Cardiac fibroblast (primary cell): Measurements from ENCODE around the gene TMEFF2.

Experiments
- DNase-seq, 2 donors: peaks; one replicate each; pipeline versions ENCODE4 v3.0.0 to v3.0.0-alpha.2; 2010; ENCODE audit warnings: low read depth in 2 of 2
- H3K4me3 ChIP-seq, 2 donors: replicated peaks in 1 of 2; 1 replicate in 1 of 2; 2 replicates in 1 of 2; pipeline ENCODE4 v1.5.1; 2011; ENCODE audit warnings: low read depth in 2 of 2, low read length in 2 of 2, mild to moderate bottlenecking in 2 of 2, moderate library complexity in 1 of 2
- TF ChIP-seq, protein P1 (sequence below): IDR thresholded peaks from one replicate; pipeline ENCODE4 v1.5.1; 2011; ENCODE audit warnings: low read depth, mild to moderate bottlenecking, low read length, inconsistent platforms

TMEFF2 gene

DNA sequence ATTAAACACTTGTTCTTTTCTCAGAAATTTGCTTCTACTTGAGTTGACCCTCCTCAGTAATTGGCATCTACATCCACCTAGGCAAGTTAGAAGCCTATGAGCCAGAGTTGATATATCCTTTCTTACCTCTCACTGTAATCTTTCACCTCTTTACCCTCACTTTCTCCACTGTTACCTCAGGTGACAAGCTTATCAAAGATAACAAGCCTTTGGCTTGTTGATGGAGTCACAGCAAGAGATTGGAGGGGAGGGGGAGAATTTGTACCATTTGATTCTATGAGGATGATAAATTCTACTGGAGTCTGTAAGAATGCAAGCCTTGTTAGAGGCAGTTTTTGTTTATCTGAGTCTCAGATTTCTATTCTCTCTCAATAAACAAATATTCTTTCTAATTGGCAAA lies 176.9 kb downstream of the TMEFF2 start:
- TF ChIP-seq, protein P1, sequence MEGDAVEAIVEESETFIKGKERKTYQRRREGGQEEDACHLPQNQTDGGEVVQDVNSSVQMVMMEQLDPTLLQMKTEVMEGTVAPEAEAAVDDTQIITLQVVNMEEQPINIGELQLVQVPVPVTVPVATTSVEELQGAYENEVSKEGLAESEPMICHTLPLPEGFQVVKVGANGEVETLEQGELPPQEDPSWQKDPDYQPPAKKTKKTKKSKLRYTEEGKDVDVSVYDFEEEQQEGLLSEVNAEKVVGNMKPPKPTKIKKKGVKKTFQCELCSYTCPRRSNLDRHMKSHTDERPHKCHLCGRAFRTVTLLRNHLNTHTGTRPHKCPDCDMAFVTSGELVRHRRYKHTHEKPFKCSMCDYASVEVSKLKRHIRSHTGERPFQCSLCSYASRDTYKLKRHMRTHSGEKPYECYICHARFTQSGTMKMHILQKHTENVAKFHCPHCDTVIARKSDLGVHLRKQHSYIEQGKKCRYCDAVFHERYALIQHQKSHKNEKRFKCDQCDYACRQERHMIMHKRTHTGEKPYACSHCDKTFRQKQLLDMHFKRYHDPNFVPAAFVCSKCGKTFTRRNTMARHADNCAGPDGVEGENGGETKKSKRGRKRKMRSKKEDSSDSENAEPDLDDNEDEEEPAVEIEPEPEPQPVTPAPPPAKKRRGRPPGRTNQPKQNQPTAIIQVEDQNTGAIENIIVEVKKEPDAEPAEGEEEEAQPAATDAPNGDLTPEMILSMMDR, result no peak
- DNase-seq, result no peak
- H3K4me3 ChIP-seq, result no peak overlapping the region

DNA sequence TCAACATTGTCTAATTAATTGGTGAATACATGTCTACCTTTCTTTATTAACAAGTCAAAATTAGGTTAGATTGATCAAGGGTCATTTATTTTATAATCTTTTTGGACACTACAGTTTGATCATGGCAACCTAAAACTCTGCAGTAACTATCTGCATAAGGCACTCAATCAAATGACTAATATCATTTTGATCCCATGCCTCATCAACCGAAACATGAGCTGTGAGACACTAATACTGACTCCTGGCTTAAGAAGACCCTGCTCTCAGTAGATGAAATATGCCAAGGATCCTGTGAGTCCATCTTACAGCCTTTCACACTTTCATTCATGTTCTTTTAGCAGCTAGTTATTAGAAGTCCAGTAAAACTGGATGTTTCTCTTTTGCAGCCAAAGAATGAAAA lies 178.5 kb downstream of the TMEFF2 start:
- TF ChIP-seq, protein P1, result no peak
- no peak overlapping the region for H3K4me3 ChIP-seq
- peak in 1 of 2 donors; percentile 41 for DNase-seq

DNA sequence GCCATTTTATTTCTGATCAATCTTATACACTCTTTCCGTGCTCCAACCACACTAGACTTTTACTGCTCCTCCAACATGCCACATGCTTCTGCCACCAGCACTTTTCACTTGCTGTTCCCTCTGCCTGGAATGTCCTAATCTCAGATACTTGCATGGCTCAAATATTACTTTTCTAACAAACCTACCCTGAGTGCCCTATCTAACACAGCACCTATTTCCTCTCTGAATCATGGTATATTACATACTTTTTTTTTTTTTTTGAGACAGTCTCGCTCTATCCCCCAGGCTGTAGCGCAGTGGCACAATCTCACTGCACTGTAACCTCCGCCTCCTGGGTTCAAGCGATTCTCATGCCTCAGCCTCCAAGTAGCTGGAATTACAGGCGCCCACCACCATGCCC lies 181.5 kb downstream of the TMEFF2 start:
- TF ChIP-seq, protein P1, result no peak
- no peak overlapping the region for H3K4me3 ChIP-seq
- no peak for DNase-seq

DNA sequence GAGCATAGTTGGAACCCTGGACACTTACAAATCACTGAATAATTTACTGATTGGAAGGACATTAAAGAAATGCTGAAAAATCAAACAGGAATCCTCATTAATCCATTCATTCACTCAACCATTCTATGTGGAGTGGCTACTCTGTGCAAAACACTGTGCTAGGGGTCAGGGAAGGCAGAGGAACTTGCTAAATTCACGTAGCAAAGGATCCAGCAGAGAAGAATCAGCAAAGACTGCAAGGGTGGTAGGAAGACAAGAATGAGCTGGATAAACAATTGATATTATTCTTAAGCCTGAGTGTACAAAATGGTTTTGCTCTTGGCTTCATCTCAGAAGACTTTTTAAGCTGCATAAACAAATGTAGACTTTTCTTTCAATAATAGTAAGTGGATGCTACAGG lies 183.5 kb downstream of the TMEFF2 start:
- TF ChIP-seq, protein P1, result no peak
- peak in 1 of 2 donors; percentile 9 for DNase-seq
- H3K4me3 ChIP-seq, result no peak overlapping the region

DNA sequence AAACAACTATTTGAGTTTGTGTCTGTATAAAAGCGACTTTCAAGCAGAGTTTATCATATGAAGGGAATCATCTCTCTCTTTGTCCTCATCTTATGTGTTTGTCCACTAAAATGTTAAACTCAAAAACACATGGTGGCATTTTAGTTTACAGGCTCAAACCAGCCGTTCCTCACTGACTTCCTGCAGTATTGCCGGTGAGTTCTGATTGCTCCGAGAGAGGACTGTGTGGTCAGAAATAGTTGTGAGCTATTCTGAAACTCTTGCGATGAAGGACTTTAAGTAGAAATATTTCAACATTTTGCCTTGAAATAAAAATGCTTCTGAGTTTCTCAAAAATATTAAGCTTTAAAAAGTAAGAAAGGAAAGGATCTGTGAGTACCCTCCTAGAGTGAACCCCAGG lies 184.7 kb downstream of the TMEFF2 start:
- TF ChIP-seq, protein P1, result no peak
- H3K4me3 ChIP-seq, result no peak overlapping the region
- no peak for DNase-seq

DNA sequence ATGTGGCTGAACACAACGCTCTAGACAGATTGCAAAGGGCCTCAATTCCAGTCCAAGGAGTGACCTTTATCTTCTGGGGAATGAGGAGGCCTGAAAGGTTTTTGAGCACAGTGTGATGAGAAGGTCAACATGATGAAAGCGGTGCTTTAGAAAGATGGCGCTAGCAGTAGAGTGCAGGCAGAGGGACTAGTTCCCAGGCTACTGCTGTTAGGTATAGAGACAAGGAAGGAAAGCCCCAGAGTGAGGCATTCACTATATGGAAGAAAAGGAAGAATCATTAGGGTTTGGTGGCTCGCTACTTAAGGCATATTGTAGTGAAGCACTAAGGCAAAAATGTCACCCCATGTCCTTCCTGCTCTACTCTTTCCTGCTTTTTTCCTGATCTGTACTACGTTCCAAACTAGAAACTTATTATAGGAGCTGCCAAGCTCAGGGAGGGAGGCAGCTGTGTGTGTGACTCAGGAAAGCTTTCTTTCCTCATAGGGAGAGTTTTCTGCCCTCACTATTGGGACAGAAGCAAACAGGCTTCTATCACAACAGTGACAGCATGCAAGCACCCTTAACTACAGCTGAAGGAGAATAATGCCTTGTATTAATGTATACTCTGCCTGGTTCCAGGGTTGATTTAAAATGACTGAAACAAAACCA lies 187.0 kb downstream of the TMEFF2 start:
- TF ChIP-seq, protein P1, result no peak
- peak; percentile 38 to 44 for DNase-seq

DNA sequence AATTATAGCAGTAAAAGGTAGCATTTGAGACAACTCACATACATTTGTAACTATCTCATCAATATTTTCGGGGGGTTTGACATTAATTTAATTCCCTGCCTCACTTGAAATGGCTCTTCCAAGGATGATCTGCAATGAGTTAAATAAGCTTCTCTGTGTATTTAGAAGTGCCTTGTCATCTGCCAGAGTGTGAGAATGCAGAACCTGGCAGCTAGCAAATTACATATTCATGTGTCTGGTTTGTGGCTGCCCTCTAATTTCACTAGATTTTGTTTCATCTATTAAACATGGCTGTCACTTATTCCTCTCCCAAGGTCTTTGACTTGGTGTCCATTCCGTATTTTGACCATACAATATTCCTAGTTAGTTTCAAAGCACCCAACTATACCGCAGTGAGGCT lies 189.5 kb downstream of the TMEFF2 start:
- no peak for DNase-seq
- TF ChIP-seq, protein P1, result no peak
- no peak overlapping the region for H3K4me3 ChIP-seq

More for the DNA sequence above, 187.0 kb downstream of the TMEFF2 start:
- no peak overlapping the region for H3K4me3 ChIP-seq
